Loucy (cell line): Measurements from ENCODE around the gene KLF6.

Experiments used
- H2AFZ ChIP-seq: fragments of 200-600 bp; sonication (generic); 2 replicates; pipeline ENCODE4 v1.6.0; 2016; ENCODE audit warnings: antibody characterized with exemption, mild to moderate bottlenecking, low read length, moderate library complexity
- H3F3A ChIP-seq: fragments of 200-600 bp; 2 replicates; pipeline ENCODE4 v1.6.0; 2016; ENCODE audit warnings: antibody characterized with exemption, low read depth, mild to moderate bottlenecking
- H3K27me3 ChIP-seq: fragments of 200-600 bp; sonication (generic); 2 replicates; pipeline ENCODE4 v1.6.1; 2014; ENCODE audit warnings: low read length, mild to moderate bottlenecking; ENCODE audit not compliant: insufficient read depth, poor library complexity, severe bottlenecking
- H3K36me3 ChIP-seq: fragments of 200-600 bp; sonication (generic); 2 replicates; pipeline ENCODE4 v1.6.1; 2016; ENCODE audit warnings: low read length; ENCODE audit not compliant: insufficient read depth
- H3K4me1 ChIP-seq: fragments of 200-600 bp; sonication (generic); 2 replicates; pipeline ENCODE4 v1.5.1; 2014; ENCODE audit warnings: low read length, mild to moderate bottlenecking; ENCODE audit not compliant: insufficient read depth, poor library complexity, severe bottlenecking
- H3K4me2 ChIP-seq: fragments of 200-600 bp; sonication (generic); 2 replicates; pipeline ENCODE4 v1.6.0; 2014; ENCODE audit warnings: antibody characterized with exemption, low read length, low read depth, mild to moderate bottlenecking; ENCODE audit not compliant: poor library complexity, severe bottlenecking
- H3K4me3 ChIP-seq: fragments of 200-600 bp; sonication (generic); 2 replicates; pipeline ENCODE4 v1.5.1; 2014; ENCODE audit warnings: low read length, mild to moderate bottlenecking, mixed read lengths; ENCODE audit not compliant: poor library complexity, severe bottlenecking
- H3K79me2 ChIP-seq: fragments of 200-600 bp; sonication (generic); 2 replicates; pipeline ENCODE4 v1.6.1; 2014; ENCODE audit warnings: low read length; ENCODE audit not compliant: insufficient read depth
- H3K9ac ChIP-seq: fragments of 200-600 bp; sonication (generic); 2 replicates; pipeline ENCODE4 v1.6.0; 2014; ENCODE audit warnings: mild to moderate bottlenecking, low read depth, low read length, moderate library complexity; ENCODE audit not compliant: poor library complexity, severe bottlenecking
- H3K9me2 ChIP-seq: fragments of 200-600 bp; sonication (generic); replicated peaks from 2 replicates; pipeline ENCODE4 v1.6.1; 2016; ENCODE audit warnings: low read depth, low read length, mixed read lengths
- H3K9me3 ChIP-seq: fragments of 200-600 bp; sonication (generic); 2 replicates; pipeline ENCODE4 v1.6.1; 2014; ENCODE audit warnings: mild to moderate bottlenecking, antibody characterized with exemption, low read length, low read depth; ENCODE audit not compliant: insufficient read depth
- H4K20me1 ChIP-seq: fragments of 200-600 bp; sonication (generic); 2 replicates; pipeline ENCODE4 v1.6.0; 2014; ENCODE audit warnings: antibody characterized with exemption, low read length, mild to moderate bottlenecking; ENCODE audit not compliant: insufficient read depth, poor library complexity, severe bottlenecking
- CTCF ChIP-seq: fragments of 200-600 bp; sonication (generic); conservative IDR thresholded peaks from 2 replicates; pipeline ENCODE4 v1.5.1; 2014; ENCODE audit warnings: mild to moderate bottlenecking, antibody characterized with exemption, low read length
- EZH2phosphoT487 ChIP-seq: fragments of 200-600 bp; IDR thresholded peaks from 2 replicates; pipeline ENCODE4 v1.6.1; 2018; ENCODE audit warnings: antibody characterized with exemption, mild to moderate bottlenecking, moderate library complexity, borderline replicate concordance

KLF6 gene

GRCh38 chr10:3755440-3756359 is 29.3 kb downstream of the KLF6 start:
- Histone ChIP-seq H2AFZ (no peak overlapping the region), H3F3A (no peaks in the 10 kb centered on the region), H4K20me1 (no peaks in the 10 kb centered on the region), H3K36me3 (no peaks in the 10 kb centered on the region), H3K27me3 (no peaks in the 10 kb centered on the region), H3K9ac (no peak overlapping the region), H3K79me2 (no peaks in the 10 kb centered on the region), H3K9me3 (no peaks in the 10 kb centered on the region), H3K4me2 (no peak overlapping the region), H3K4me1 (no peaks in the 10 kb centered on the region), H3K9me2 (no peaks in the 10 kb centered on the region), H3K4me3 (no peak overlapping the region)
- TF ChIP-seq EZH2phosphoT487 (no peak), CTCF (no peak)

- no peak overlapping the region for H3K9ac ChIP-seq
- no peaks in the 10 kb centered on the region for H3K79me2 ChIP-seq
- H3K27me3 ChIP-seq, result no peaks in the 10 kb centered on the region
- no peak overlapping the region for H2AFZ ChIP-seq
- H3K9me3 ChIP-seq, result no peaks in the 10 kb centered on the region
- H3F3A ChIP-seq, result no peaks in the 10 kb centered on the region
- H3K4me3 ChIP-seq, result no peak overlapping the region
- no peaks in the 10 kb centered on the region for H3K36me3 ChIP-seq
- TF ChIP-seq CTCF, result no peak
- no peak for TF ChIP-seq EZH2phosphoT487
- H3K9me2 ChIP-seq, result no peaks in the 10 kb centered on the region
- no peaks in the 10 kb centered on the region for H4K20me1 ChIP-seq
- no peaks in the 10 kb centered on the region for H3K4me1 ChIP-seq
- no peak overlapping the region for H3K4me2 ChIP-seq
Measured at GRCh38 chr10:3754727-3755439, 30.1 kb downstream of the KLF6 start.

- Histone ChIP-seq H3K9ac (no peak overlapping the region), H4K20me1 (no peaks in the 10 kb centered on the region), H3K4me1 (no peaks in the 10 kb centered on the region), H3K27me3 (no peaks in the 10 kb centered on the region), H3K9me3 (no peaks in the 10 kb centered on the region), H3K4me2 (no peak overlapping the region), H3K4me3 (no peak overlapping the region), H2AFZ (no peak overlapping the region), H3K79me2 (no peaks in the 10 kb centered on the region), H3K9me2 (no peaks in the 10 kb centered on the region), H3K36me3 (no peaks in the 10 kb centered on the region), H3F3A (no peaks in the 10 kb centered on the region)
- TF ChIP-seq CTCF (no peak), EZH2phosphoT487 (no peak)
Measured at GRCh38 chr10:3750854-3751253, 34.2 kb downstream of the KLF6 start.
